CD14-positive monocyte (primary cell): ENCODE measurements around the gene ITGAL. TPM values are rescaled to one million over a fixed set of nuclear protein-coding genes. Genes with fewer than 3 reads are reported as not detected.

Experiments used
- DNase-seq, 3 donors: peaks; one replicate each; pipeline ENCODE4 v3.0.0-alpha.2; 2011 to 2022
- H2AFZ ChIP-seq: 2 replicates; pipeline ENCODE4 v1.6.0; 2012; ENCODE audit warnings: mild to moderate bottlenecking, low read depth, low read length, inconsistent platforms; ENCODE audit not compliant: insufficient read depth, poor library complexity, severe bottlenecking
- H3K27ac ChIP-seq, 2 donors: 1 replicate in 1 of 2; 2 replicates in 1 of 2; pipeline ENCODE4 v1.5.1; 2012 to 2013; ENCODE audit warnings: low read length in 2 of 2, control low read depth in 1 of 2, inconsistent platforms in 1 of 2, low read depth in 1 of 2, mild to moderate bottlenecking in 1 of 2
- H3K27me3 ChIP-seq, 2 donors: one replicate each; pipeline versions ENCODE4 v1.6.0 to v1.6.1; 2011 to 2013; ENCODE audit warnings: low read length in 2 of 2; ENCODE audit not compliant: control insufficient read depth in 2 of 2, insufficient read depth in 2 of 2
- H3K36me3 ChIP-seq, 2 donors: replicated peaks in 1 of 2; 1 replicate in 1 of 2; 2 replicates in 1 of 2; pipeline versions ENCODE4 v1.5.1 to v1.6.1; 2012 to 2013; ENCODE audit warnings: low read length in 2 of 2, control low read depth in 1 of 2, inconsistent platforms in 1 of 2, mild to moderate bottlenecking in 1 of 2; ENCODE audit not compliant: insufficient read depth in 2 of 2, control insufficient read depth in 1 of 2
- H3K4me1 ChIP-seq, 2 donors: 1 replicate in 1 of 2; 2 replicates in 1 of 2; pipeline versions ENCODE4 v1.5.1 to v1.6.1; 2012 to 2013; ENCODE audit warnings: low read length in 2 of 2, control low read depth in 1 of 2, inconsistent platforms in 1 of 2, mild to moderate bottlenecking in 1 of 2, moderate library complexity in 1 of 2; ENCODE audit not compliant: insufficient read depth in 2 of 2, control insufficient read depth in 1 of 2
- H3K4me2 ChIP-seq: replicated peaks from 2 replicates; pipeline ENCODE3; 2012; ENCODE audit warnings: low read length, moderate library complexity, mild to moderate bottlenecking; ENCODE audit not compliant: poor library complexity, severe bottlenecking; ENCODE audit errors: extremely low read depth
- H3K4me3 ChIP-seq, 3 experiments: fragments of 200-600 bp in 1 of 3; sonication (generic) in 1 of 3; replicated peaks in 1 of 3; 1 replicate in 2 of 3; 2 replicates in 1 of 3; pipeline ENCODE4 v1.5.1; 2011 to 2013; ENCODE audit warnings: low read length in 3 of 3, mild to moderate bottlenecking in 3 of 3, control low read depth in 2 of 3, low read depth in 2 of 3, inconsistent platforms in 1 of 3, moderate library complexity in 1 of 3
- H3K79me2 ChIP-seq: 2 replicates; pipeline ENCODE4 v1.6.0; 2012; ENCODE audit warnings: mild to moderate bottlenecking, control low read depth, inconsistent platforms, low read length, moderate library complexity; ENCODE audit not compliant: insufficient read depth
- H3K9ac ChIP-seq: 2 replicates; pipeline ENCODE4 v1.6.0; 2017; ENCODE audit warnings: low read length, mild to moderate bottlenecking; ENCODE audit not compliant: insufficient read depth, poor library complexity, severe bottlenecking
- H3K9me3 ChIP-seq, 2 donors: replicated peaks in 1 of 2; 1 replicate in 1 of 2; 2 replicates in 1 of 2; pipeline versions ENCODE4 v1.5.1 to v1.6.1; 2012 to 2013; ENCODE audit warnings: low read length in 2 of 2, control low read depth in 1 of 2; ENCODE audit not compliant: control insufficient read depth in 1 of 2, insufficient read depth in 1 of 2
- H4K20me1 ChIP-seq: 2 replicates; pipeline ENCODE4 v1.6.0; 2012; ENCODE audit warnings: mild to moderate bottlenecking, low read length, control low read depth, moderate library complexity; ENCODE audit not compliant: insufficient read depth
- H3K27ac Mint-ChIP-seq, 7 donors: one replicate each; pipeline ENCODE4 v1.8.0; 2020; ENCODE audit warnings: mild to moderate bottlenecking in 7 of 7, mixed read lengths in 7 of 7, moderate library complexity in 6 of 7, inconsistent platforms in 2 of 7
- H3K27me3 Mint-ChIP-seq, 3 donors: one replicate each; pipeline ENCODE4 v1.8.0; 2021 to 2022; ENCODE audit warnings: low read depth in 3 of 3, mild to moderate bottlenecking in 3 of 3, mixed read lengths in 3 of 3, moderate library complexity in 3 of 3, inconsistent platforms in 1 of 3
- H3K36me3 Mint-ChIP-seq, 2 donors: one replicate each; pipeline ENCODE4 v1.8.0; 2020; ENCODE audit warnings: mixed read lengths in 2 of 2, inconsistent platforms in 1 of 2, mild to moderate bottlenecking in 1 of 2
- H3K4me1 Mint-ChIP-seq: one replicate; pipeline ENCODE4 v1.8.0; 2020; ENCODE audit warnings: mild to moderate bottlenecking, mixed read lengths
- H3K4me3 Mint-ChIP-seq, 2 donors: one replicate each; pipeline ENCODE4 v1.8.0; 2020; ENCODE audit warnings: mild to moderate bottlenecking in 2 of 2, mixed read lengths in 2 of 2, moderate library complexity in 1 of 2
- H3K9me3 Mint-ChIP-seq, 7 donors: one replicate each; pipeline ENCODE4 v1.8.0; 2020 to 2022; ENCODE audit warnings: mixed read lengths in 7 of 7, mild to moderate bottlenecking in 6 of 7, moderate library complexity in 6 of 7, inconsistent platforms in 2 of 7
- WGBS: methylation state at CpG from one replicate; pipeline ENCODE4 v1.1.5; 2013; ENCODE audit warnings: missing lambda C conversion rate; ENCODE audit not compliant: insufficient coverage; 5-methylcytosine and 5-hydroxymethylcytosine counted together
- intact Hi-C, 2 donors: fragments of 100-400 bp; cut with micrococcal nuclease; formaldehyde crosslinking; loops; one replicate each; pipeline versions ENCODE4 v1.15.0 to v1.15.1; 2023
- polyA plus RNA-seq, 3 donors: library from polyadenylated mRNA; depleted of rRNA in 1 of 3; unstranded in 2 of 3; stranded (reverse) in 1 of 3; fragments of 300-500 nt in 2 of 3; fragments of >200 nt in 1 of 3; fragmentation: Illumina TruSeq in 2 of 3; gene quantifications; 1 replicate in 2 of 3; 2 replicates in 1 of 3; pipeline ENCODE4 v1.2.3, GENCODE V29; 2012 to 2021
- TF ChIP-seq, protein P1 (sequence below): fragments of 200-600 bp; IDR thresholded peaks from one replicate; pipeline ENCODE4 v1.8.0; 2022; ENCODE audit warnings: antibody characterized with exemption, mild to moderate bottlenecking

ITGAL gene
- polyA plus RNA-seq, 3 donors = 56.8 to 474 (median 109) TPM

- H3K9ac ChIP-seq = no peak overlapping the region
- no peaks in the 10 kb centered on the region for H3K9me3 ChIP-seq
- TF ChIP-seq, protein P1, sequence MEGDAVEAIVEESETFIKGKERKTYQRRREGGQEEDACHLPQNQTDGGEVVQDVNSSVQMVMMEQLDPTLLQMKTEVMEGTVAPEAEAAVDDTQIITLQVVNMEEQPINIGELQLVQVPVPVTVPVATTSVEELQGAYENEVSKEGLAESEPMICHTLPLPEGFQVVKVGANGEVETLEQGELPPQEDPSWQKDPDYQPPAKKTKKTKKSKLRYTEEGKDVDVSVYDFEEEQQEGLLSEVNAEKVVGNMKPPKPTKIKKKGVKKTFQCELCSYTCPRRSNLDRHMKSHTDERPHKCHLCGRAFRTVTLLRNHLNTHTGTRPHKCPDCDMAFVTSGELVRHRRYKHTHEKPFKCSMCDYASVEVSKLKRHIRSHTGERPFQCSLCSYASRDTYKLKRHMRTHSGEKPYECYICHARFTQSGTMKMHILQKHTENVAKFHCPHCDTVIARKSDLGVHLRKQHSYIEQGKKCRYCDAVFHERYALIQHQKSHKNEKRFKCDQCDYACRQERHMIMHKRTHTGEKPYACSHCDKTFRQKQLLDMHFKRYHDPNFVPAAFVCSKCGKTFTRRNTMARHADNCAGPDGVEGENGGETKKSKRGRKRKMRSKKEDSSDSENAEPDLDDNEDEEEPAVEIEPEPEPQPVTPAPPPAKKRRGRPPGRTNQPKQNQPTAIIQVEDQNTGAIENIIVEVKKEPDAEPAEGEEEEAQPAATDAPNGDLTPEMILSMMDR = no peak
- intact Hi-C loops = loop anchor here in 1 of 2 donors (5.0 kb wide), 1 partner anchor 35 kb away; the partner anchor contains the start of gene SEPHS2
- H3K27ac ChIP-seq = peak overlapping the region in 1 of 2 donors; percentile 20
- H3K27me3 ChIP-seq = no peaks in the 10 kb centered on the region
- 97% methylated on average over 3 of the region's 3 CpGs for WGBS
- H3K4me1 ChIP-seq = peaks cover 11 to 29% of the 10 kb centered on the region in 2 donors
- Mint-ChIP-seq H3K36me3 (peaks cover 73 to 94% of the 10 kb centered on the region in 2 donors), H3K4me3 (no peak overlapping the region), H3K27me3 (peaks cover 0 to 1% (median 0%) of the 10 kb centered on the region in 3 donors), H3K4me1 (peaks cover 26% of the 10 kb centered on the region), H3K27ac (peak overlapping the region in 1 of 7 donors; percentile 87), H3K9me3 (no peaks in the 10 kb centered on the region)
- H3K36me3 ChIP-seq = peaks cover 84 to 96% of the 10 kb centered on the region in 2 donors
- H2AFZ ChIP-seq = no peak overlapping the region
- peaks cover 84% of the 10 kb centered on the region for H3K79me2 ChIP-seq
- no peak overlapping the region for H3K4me3 ChIP-seq
- H4K20me1 ChIP-seq = peaks cover 100% of the 10 kb centered on the region
- no peak overlapping the region for H3K4me2 ChIP-seq
- no peak for DNase-seq
These were observed 9.8 kb downstream of the ITGAL start for GRCh38 chr16:30482366-30482765.

DNA sequence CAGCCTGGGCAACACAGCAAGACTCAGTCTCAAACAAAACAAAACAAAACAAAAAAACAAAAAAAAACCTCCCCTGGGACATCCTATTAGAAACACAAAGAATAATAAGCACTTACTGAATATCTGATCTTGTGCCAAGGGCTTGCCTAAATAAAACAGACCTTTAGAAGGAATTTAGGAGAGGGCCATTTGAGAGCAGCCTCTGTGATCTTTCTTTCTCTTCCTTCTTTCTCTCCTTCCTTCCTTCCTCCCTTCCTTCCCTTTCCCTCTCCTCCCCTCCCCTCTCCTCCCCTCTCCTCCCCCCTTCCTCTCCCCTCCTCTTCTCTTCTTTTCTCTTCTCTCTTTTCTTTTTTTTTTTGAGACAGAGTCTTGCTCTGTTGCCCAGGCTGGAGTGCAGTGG is 12.3 kb downstream of the ITGAL start:
- H3K36me3 Mint-ChIP-seq = peaks cover 83 to 98% of the 10 kb centered on the region in 2 donors
- peaks cover 11% of the 10 kb centered on the region for H3K4me1 Mint-ChIP-seq
- no peak overlapping the region for H3K4me3 ChIP-seq
- intact Hi-C loops = loop anchor here in 1 of 2 donors (5.0 kb wide), 1 partner anchor 38 kb away; the partner anchor contains the start of gene SEPHS2
- H3K4me2 ChIP-seq = no peak overlapping the region
- peaks cover 100% of the 10 kb centered on the region for H4K20me1 ChIP-seq
- H3K36me3 ChIP-seq = peaks cover 95 to 100% of the 10 kb centered on the region in 2 donors
- H3K79me2 ChIP-seq = peaks cover 74% of the 10 kb centered on the region
- H2AFZ ChIP-seq = no peak overlapping the region
- no peaks in the 10 kb centered on the region for H3K27me3 ChIP-seq
- DNase-seq = no peak
- H3K4me1 ChIP-seq = peaks cover 0 to 8% of the 10 kb centered on the region in 2 donors
- H3K27ac Mint-ChIP-seq = peak overlapping the region in 1 of 7 donors; percentile 37
- H3K9me3 ChIP-seq = no peaks in the 10 kb centered on the region
- no peak overlapping the region for H3K9ac ChIP-seq
- no peak overlapping the region for H3K27ac ChIP-seq
- H3K9me3 Mint-ChIP-seq = no peaks in the 10 kb centered on the region
- no peak overlapping the region for H3K4me3 Mint-ChIP-seq
- peaks cover 0 to 1% (median 0%) of the 10 kb centered on the region in 3 donors for H3K27me3 Mint-ChIP-seq
- TF ChIP-seq, protein P1 = no peak
